GM12865 (cell line): ENCODE data around the gene ESYT2.

Experiments
- DNase-seq: peaks from one replicate; pipeline ENCODE4 v3.0.0; 2010; ENCODE audit warnings: low read depth
- H3K4me3 ChIP-seq: 2 replicates; pipeline ENCODE4 v1.5.1; 2011; ENCODE audit warnings: mild to moderate bottlenecking, low read depth, low read length, control low read depth
- TF ChIP-seq, protein P1 (sequence below): IDR thresholded peaks from 2 replicates; pipeline ENCODE4 v1.5.1; 2011; ENCODE audit warnings: low read length, control low read depth, low read depth, inconsistent platforms; ENCODE audit not compliant: insufficient read depth; ENCODE audit errors: missing control alignments

The ESYT2 gene

DNA sequence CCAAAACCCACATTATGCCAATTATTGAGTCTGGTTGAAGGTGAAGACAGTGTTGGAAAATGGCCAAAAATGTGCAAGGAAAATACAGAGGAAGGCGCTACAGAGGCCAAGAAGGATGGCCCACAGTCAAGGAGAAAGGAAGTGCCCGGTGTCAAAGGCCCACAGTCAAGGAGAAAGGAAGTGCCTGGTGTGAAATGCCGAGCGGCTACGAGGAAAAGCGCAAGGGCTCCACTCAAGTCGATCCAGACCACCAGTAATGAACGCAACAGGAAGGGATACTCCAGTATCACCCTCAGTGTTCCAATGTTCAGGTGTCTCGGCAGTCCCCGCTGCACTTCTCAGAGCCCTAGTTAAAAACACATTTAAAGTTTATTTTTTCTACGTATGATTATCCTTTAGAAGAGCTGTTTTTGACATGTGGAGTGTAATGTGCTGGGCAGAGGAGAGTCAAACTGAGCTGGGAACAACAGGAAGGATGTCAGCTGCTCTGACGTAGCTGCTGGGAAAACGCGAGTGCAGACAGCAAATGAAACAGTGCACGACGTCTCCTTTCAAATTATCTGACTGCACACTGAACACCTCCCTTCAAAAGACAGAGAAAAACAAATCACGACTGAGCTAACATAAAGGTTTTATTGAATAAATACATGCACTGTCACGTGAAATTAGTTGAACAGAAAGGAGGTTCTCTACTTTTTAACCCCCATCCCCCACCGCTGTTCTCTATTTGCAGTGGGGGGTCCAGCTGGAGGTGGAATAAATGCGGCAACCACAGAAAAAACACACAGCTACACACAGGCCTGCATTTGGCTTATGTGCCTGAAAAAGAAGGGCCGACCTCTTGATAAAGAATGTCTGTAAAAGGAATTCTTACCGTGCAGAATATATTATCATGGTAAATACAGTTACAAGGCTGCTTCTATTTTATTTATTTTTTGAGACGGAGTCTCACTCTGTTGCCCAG is 98.6 kb downstream of the ESYT2 start:
- H3K4me3 ChIP-seq: no peak overlapping the region
- TF ChIP-seq, protein P1, sequence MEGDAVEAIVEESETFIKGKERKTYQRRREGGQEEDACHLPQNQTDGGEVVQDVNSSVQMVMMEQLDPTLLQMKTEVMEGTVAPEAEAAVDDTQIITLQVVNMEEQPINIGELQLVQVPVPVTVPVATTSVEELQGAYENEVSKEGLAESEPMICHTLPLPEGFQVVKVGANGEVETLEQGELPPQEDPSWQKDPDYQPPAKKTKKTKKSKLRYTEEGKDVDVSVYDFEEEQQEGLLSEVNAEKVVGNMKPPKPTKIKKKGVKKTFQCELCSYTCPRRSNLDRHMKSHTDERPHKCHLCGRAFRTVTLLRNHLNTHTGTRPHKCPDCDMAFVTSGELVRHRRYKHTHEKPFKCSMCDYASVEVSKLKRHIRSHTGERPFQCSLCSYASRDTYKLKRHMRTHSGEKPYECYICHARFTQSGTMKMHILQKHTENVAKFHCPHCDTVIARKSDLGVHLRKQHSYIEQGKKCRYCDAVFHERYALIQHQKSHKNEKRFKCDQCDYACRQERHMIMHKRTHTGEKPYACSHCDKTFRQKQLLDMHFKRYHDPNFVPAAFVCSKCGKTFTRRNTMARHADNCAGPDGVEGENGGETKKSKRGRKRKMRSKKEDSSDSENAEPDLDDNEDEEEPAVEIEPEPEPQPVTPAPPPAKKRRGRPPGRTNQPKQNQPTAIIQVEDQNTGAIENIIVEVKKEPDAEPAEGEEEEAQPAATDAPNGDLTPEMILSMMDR: no peak
- DNase-seq: no peak

DNA sequence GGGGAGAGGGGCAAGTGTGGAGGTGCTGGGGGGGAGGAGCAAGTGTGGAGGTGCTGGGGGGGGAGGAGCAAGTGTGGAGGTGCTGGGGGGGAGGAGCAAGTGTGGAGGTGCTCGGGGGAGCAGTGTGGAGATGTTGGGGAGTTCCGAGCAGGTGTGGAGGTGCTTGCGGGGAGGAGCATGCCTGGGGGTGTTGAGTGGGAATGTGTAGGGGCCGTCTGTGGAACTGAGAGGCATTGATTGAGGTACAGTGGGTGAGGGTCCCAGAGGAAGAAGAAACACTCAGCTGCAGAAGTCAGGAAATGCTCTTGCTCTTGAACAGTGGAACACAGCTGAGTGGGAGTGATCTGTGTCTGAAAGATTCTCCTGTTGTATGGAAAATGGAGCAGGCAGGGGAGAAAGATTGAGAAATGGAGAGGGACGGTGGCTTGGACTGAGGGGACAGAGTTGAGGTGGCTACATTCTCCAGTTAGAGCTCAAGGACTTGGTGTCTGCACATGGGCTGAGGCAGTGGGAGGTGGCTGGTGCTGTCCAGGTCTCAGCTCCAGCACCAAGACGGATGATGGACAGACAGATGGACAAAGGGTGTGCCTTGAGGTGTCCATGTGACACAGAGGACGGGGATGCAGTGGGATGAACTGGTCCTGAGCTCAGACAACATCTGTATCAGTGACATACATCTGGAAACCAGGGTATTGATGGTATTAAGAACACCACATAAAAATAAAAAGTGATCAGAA is 99.5 kb downstream of the ESYT2 start:
- DNase-seq: no peak
- TF ChIP-seq, protein P1: no peak
- H3K4me3 ChIP-seq: no peak overlapping the region

DNA sequence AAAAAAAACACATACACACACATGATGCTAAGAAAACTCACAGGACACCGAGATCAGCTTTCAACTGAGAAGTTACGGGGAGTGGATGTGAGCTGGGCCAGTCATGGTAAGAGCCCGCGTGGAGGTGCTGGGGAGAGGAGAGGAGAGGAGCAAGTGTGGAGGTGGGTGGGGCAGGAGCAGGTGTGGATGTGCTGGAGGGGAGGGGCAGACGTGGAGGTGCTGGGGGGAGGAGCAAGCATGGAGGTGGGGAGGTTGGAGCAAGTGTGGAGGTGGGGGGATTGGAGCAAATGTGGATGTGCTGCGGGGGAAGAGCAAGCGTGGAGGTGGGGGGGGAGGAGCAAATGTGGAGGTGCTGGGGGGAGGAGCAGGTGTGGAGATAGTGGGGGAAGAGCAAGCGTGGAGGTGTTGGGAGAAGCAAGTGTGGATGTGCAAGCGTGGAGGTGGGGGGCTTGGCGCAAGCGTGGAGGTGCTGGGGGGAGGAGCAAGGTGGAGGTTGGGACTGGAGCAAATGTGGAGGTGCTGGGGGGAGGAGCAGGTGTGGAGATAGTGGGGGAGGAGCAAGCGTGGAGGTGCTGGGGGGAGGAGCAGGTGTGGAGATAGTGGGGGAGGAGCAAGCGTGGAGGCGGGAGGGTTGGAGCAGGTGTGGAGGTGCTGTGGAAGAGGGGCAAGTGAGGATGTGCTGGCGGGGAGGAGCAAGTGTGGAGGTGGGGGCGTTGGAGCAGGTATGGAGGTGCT is 100.2 kb downstream of the ESYT2 start:
- TF ChIP-seq, protein P1: no peak
- no peak overlapping the region for H3K4me3 ChIP-seq
- no peak for DNase-seq

DNA sequence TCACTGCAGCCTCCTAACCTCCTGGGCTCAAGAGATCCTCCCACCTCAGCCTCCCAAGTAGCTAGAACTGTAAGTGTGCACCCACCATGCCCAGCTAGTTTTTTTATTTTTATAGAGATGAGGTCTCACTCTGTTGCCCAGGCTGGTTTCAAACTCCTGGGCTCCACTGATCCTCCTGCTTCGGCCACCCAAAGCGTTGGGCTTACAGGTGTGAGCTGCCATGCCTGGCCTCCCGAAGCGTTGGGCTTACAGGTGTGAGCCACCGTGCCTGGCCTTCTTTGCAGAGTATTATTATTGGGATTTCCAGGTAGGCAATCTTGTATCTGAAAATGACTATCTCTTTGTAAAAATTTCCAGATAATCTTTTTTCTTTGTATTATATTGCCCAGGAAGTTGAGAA is 101.6 kb downstream of the ESYT2 start:
- H3K4me3 ChIP-seq: no peak overlapping the region
- no peak for DNase-seq
- TF ChIP-seq, protein P1: no peak

DNA sequence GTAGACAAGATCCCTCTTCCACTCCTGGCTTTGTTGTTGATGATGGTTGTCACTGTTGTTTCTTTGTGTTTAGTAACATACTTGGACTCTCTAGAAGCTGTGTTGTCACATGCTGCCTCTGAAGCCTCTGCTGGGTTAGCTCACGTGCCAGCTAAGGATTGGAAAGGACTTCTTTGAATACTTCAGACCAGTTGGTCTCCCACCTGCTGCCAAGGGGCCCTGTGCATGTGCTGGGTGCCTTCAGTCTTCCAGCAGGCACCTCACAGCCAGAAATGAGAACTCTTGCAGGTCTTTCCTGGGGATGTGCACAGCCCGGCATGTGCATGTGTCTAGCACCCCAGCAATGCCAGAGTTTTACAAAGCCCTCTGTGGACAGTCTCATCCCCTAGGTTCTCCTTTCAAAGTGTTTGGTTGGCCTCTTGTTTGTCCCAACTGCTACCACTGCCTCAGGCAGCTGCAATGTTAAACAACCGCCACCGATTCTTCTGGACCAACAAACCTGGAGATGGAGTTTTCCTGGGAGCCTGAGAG is 103.0 kb downstream of the ESYT2 start:
- TF ChIP-seq, protein P1: no peak
- H3K4me3 ChIP-seq: no peak overlapping the region
- DNase-seq: no peak

DNA sequence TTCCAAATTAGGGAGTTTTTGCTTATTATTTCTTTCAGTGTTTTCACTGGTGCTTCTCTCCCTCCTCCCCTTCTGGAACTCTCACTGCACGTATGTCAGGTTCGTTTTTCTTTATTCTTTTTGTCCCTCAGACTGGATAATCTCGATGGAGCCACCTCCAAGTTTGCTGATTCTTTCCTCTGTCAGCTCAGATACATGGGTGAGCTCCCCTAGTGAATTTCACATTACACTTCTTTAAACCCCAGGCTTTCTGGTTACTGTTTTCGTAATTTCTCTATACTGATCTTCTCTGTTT is 103.9 kb downstream of the ESYT2 start:
- DNase-seq: no peak
- no peak overlapping the region for H3K4me3 ChIP-seq
- TF ChIP-seq, protein P1: no peak
